ENCODE results near the gene MRPL19.

The MRPL19 gene

DNA sequence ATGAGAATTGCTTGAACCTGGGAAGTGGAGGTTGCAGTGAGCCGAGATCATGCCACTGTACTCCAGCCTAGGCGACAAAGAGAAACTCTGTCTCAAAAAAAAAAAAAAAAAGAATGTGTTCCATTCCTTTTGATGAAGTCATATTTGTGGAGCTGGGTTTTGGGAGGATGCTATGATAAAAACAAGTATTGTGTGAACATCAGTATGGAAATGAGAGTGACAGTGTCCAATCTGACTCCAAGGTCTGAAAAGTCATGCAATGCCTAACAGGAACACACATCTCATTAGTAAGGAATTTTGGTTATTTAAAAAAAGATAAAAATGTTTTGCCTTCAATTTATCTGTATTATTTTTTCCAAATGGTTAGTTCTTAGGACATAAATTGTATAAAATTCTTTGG lies 52.3 kb downstream of the MRPL19 start:
- no peak overlapping the region for H3K27ac ChIP-seq (replicated peaks)
- H3K4me3 ChIP-seq (replicated peaks; ENCODE audit: insufficient read depth, low read length) = no peak overlapping the region
- DNase-seq (ENCODE audit: low read depth in 1 of 2, low spot score in 1 of 2) = no peak
- no peaks in the 10 kb centered on the region for H3K27me3 ChIP-seq (ENCODE audit: insufficient read depth, poor library complexity, severe bottlenecking)
- no peak for TF ChIP-seq SPI1 (IDR thresholded peaks at IDR 0.05; ENCODE audit: borderline replicate concordance, low read depth)
- TF ChIP-seq GABPA (IDR thresholded peaks at IDR 0.05; ENCODE audit: low read depth) = no peak
- no peak for TF ChIP-seq POLR2AphosphoS5 (IDR thresholded peaks at IDR 0.05; ENCODE audit: low read depth)
- TF ChIP-seq, protein P1, sequence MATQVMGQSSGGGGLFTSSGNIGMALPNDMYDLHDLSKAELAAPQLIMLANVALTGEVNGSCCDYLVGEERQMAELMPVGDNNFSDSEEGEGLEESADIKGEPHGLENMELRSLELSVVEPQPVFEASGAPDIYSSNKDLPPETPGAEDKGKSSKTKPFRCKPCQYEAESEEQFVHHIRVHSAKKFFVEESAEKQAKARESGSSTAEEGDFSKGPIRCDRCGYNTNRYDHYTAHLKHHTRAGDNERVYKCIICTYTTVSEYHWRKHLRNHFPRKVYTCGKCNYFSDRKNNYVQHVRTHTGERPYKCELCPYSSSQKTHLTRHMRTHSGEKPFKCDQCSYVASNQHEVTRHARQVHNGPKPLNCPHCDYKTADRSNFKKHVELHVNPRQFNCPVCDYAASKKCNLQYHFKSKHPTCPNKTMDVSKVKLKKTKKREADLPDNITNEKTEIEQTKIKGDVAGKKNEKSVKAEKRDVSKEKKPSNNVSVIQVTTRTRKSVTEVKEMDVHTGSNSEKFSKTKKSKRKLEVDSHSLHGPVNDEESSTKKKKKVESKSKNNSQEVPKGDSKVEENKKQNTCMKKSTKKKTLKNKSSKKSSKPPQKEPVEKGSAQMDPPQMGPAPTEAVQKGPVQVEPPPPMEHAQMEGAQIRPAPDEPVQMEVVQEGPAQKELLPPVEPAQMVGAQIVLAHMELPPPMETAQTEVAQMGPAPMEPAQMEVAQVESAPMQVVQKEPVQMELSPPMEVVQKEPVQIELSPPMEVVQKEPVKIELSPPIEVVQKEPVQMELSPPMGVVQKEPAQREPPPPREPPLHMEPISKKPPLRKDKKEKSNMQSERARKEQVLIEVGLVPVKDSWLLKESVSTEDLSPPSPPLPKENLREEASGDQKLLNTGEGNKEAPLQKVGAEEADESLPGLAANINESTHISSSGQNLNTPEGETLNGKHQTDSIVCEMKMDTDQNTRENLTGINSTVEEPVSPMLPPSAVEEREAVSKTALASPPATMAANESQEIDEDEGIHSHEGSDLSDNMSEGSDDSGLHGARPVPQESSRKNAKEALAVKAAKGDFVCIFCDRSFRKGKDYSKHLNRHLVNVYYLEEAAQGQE (IDR thresholded peaks at IDR 0.05; ENCODE audit: insufficient replicate concordance, low read depth) = no peak
- TF ChIP-seq, protein P2, sequence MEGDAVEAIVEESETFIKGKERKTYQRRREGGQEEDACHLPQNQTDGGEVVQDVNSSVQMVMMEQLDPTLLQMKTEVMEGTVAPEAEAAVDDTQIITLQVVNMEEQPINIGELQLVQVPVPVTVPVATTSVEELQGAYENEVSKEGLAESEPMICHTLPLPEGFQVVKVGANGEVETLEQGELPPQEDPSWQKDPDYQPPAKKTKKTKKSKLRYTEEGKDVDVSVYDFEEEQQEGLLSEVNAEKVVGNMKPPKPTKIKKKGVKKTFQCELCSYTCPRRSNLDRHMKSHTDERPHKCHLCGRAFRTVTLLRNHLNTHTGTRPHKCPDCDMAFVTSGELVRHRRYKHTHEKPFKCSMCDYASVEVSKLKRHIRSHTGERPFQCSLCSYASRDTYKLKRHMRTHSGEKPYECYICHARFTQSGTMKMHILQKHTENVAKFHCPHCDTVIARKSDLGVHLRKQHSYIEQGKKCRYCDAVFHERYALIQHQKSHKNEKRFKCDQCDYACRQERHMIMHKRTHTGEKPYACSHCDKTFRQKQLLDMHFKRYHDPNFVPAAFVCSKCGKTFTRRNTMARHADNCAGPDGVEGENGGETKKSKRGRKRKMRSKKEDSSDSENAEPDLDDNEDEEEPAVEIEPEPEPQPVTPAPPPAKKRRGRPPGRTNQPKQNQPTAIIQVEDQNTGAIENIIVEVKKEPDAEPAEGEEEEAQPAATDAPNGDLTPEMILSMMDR (IDR thresholded peaks at IDR 0.05; ENCODE audit: insufficient read depth, low read length) = no peak

GRCh38 chr2:75702593-75702992 lies 56.0 kb downstream of the MRPL19 start:
- H3K27me3 ChIP-seq (ENCODE audit: insufficient read depth, poor library complexity, severe bottlenecking) = no peaks in the 10 kb centered on the region
- no peak overlapping the region for H3K27ac ChIP-seq (replicated peaks)
- no peak for TF ChIP-seq GABPA (IDR thresholded peaks at IDR 0.05; ENCODE audit: low read depth)
- TF ChIP-seq SPI1 (IDR thresholded peaks at IDR 0.05; ENCODE audit: borderline replicate concordance, low read depth) = no peak
- no peak for TF ChIP-seq POLR2AphosphoS5 (IDR thresholded peaks at IDR 0.05; ENCODE audit: low read depth)
- TF ChIP-seq, protein P2 (IDR thresholded peaks at IDR 0.05; ENCODE audit: insufficient read depth, low read length) = no peak
- TF ChIP-seq, protein P1 (IDR thresholded peaks at IDR 0.05; ENCODE audit: insufficient replicate concordance, low read depth) = no peak
- no peak for DNase-seq (ENCODE audit: low read depth in 1 of 2, low spot score in 1 of 2)
- no peak overlapping the region for H3K4me3 ChIP-seq (replicated peaks; ENCODE audit: insufficient read depth, low read length)

- Histone ChIP-seq H3K27ac (replicated peaks) (no peak overlapping the region), H3K27me3 (ENCODE audit: insufficient read depth, poor library complexity, severe bottlenecking) (no peaks in the 10 kb centered on the region), H3K4me3 (replicated peaks; ENCODE audit: insufficient read depth, low read length) (no peak overlapping the region)
- no peak for DNase-seq (ENCODE audit: low read depth in 1 of 2, low spot score in 1 of 2)
- TF ChIP-seq SPI1 (IDR thresholded peaks at IDR 0.05; ENCODE audit: borderline replicate concordance, low read depth) (no peak), GABPA (IDR thresholded peaks at IDR 0.05; ENCODE audit: low read depth) (no peak), POLR2AphosphoS5 (IDR thresholded peaks at IDR 0.05; ENCODE audit: low read depth) (no peak)
- TF ChIP-seq, protein P1 (IDR thresholded peaks at IDR 0.05; ENCODE audit: insufficient replicate concordance, low read depth) = no peak
- TF ChIP-seq, protein P2 (IDR thresholded peaks at IDR 0.05; ENCODE audit: insufficient read depth, low read length) = no peak
These were observed 57.2 kb downstream of the MRPL19 start for GRCh38 chr2:75703589-75704287.
